Endodermal cell (in vitro differentiated cells): ENCODE measurements around the gene ARHGAP21. TPM values are rescaled to one million over a fixed set of nuclear protein-coding genes. Genes with fewer than 3 reads are reported as not detected.

ENCODE experiments used
- DNase-seq: peaks from one replicate; pipeline ENCODE4 v3.0.0-alpha.2; 2017
- H3K27ac ChIP-seq: 2 replicates; pipeline ENCODE4 v1.5.1; 2013; ENCODE audit warnings: mild to moderate bottlenecking, low read depth, low read length, moderate library complexity
- H3K27me3 ChIP-seq: 2 replicates; pipeline ENCODE4 v1.6.1; 2013; ENCODE audit warnings: mild to moderate bottlenecking, low read length, moderate library complexity; ENCODE audit not compliant: insufficient read depth, control insufficient read depth, poor library complexity, severe bottlenecking
- H3K36me3 ChIP-seq: 2 replicates; pipeline ENCODE4 v1.7.0; 2013; ENCODE audit warnings: mild to moderate bottlenecking, low read length, moderate library complexity; ENCODE audit not compliant: control insufficient read depth, insufficient read depth
- H3K4me1 ChIP-seq: one replicate; pipeline ENCODE4 v1.7.0; 2013; ENCODE audit warnings: low read length; ENCODE audit not compliant: control insufficient read depth, insufficient read depth
- H3K4me3 ChIP-seq: 2 replicates; pipeline ENCODE4 v1.5.1; 2013; ENCODE audit warnings: mild to moderate bottlenecking, low read length, moderate library complexity
- H3K9ac ChIP-seq: 2 replicates; pipeline ENCODE4 v1.6.1; 2013; ENCODE audit warnings: mild to moderate bottlenecking, low read length, moderate library complexity; ENCODE audit not compliant: poor library complexity, severe bottlenecking; ENCODE audit errors: extremely low read depth
- H3K9me3 ChIP-seq: 2 replicates; pipeline ENCODE4 v1.6.1; 2013; ENCODE audit warnings: mild to moderate bottlenecking, low read length, moderate library complexity; ENCODE audit not compliant: control insufficient read depth
- H3K27ac Mint-ChIP-seq: 2 replicates; pipeline ENCODE4 v1.8.0; 2020; ENCODE audit warnings: mixed read lengths
- H3K27me3 Mint-ChIP-seq: 2 replicates; pipeline ENCODE4 v1.8.0; 2021; ENCODE audit warnings: mild to moderate bottlenecking, mixed read lengths; ENCODE audit not compliant: insufficient read depth
- H3K36me3 Mint-ChIP-seq: 2 replicates; pipeline ENCODE4 v1.8.0; 2020; ENCODE audit warnings: low read depth, mixed read lengths
- H3K4me1 Mint-ChIP-seq: 2 replicates; pipeline ENCODE4 v1.8.0; 2020; ENCODE audit warnings: mixed read lengths
- H3K4me3 Mint-ChIP-seq: 2 replicates; pipeline ENCODE4 v1.8.0; 2020; ENCODE audit warnings: mild to moderate bottlenecking, moderate library complexity, mixed read lengths
- H3K9me3 Mint-ChIP-seq: 2 replicates; pipeline ENCODE4 v1.8.0; 2020; ENCODE audit warnings: mild to moderate bottlenecking, mixed read lengths
- CTCF ChIP-seq: fragments of 200-600 bp; sonication (generic); conservative IDR thresholded peaks from 2 replicates; pipeline ENCODE4 v1.5.0; 2021; ENCODE audit warnings: antibody characterized with exemption, mild to moderate bottlenecking
- WGBS, 2 experiments: methylation state at CpG; one replicate each; pipeline versions ENCODE4 v1.1.5 to v1.1.7; 2013; ENCODE audit warnings: missing lambda C conversion rate in 2 of 2, mixed read lengths in 1 of 2; ENCODE audit not compliant: insufficient coverage in 1 of 2, insufficient read length in 1 of 2; 5-methylcytosine and 5-hydroxymethylcytosine counted together
- total RNA-seq, 2 donors: library from RNA; stranded (reverse); fragmentation: NEBNext Ultra II Directional in 1 of 2; extraction: Animal tissue kit (Norgen Biotek cat#: 25700) in 1 of 2; gene quantifications; 2 replicates in 1 of 2; 3 replicates in 1 of 2; pipeline ENCODE4 v1.2.1, GENCODE V29; 2021

Gene ARHGAP21
- total RNA-seq, 2 donors from 2014 or later, result 51.6 to 69.7 TPM

- H3K4me3 ChIP-seq, result no peak overlapping the region
- H3K9me3 ChIP-seq, result no peaks in the 10 kb centered on the region
- no peaks in the 10 kb centered on the region for H3K27me3 Mint-ChIP-seq
- H3K9me3 Mint-ChIP-seq, result peaks cover 15% of the 10 kb centered on the region
- H3K36me3 ChIP-seq, result peaks cover 5% of the 10 kb centered on the region
- no peak for DNase-seq
- no peaks in the 10 kb centered on the region for H3K27me3 ChIP-seq
- WGBS, 2 experiments, result 80 to 95% methylated on average over 2 to 4 of the region's 4 CpGs
- H3K27ac Mint-ChIP-seq, result no peak overlapping the region
- H3K4me1 Mint-ChIP-seq, result no peaks in the 10 kb centered on the region
- no peak overlapping the region for H3K27ac ChIP-seq
- H3K36me3 Mint-ChIP-seq, result peaks cover 14% of the 10 kb centered on the region
- no peak overlapping the region for H3K4me3 Mint-ChIP-seq
- H3K4me1 ChIP-seq, result no peaks in the 10 kb centered on the region
- no peak overlapping the region for H3K9ac ChIP-seq
- TF ChIP-seq CTCF, result no peak
Measured at GRCh38 chr10:24652381-24652957, 71.2 kb downstream of the ARHGAP21 start.

GRCh38 chr10:24651923-24652322 lies 71.8 kb downstream of the ARHGAP21 start:
- Mint-ChIP-seq H3K9me3 (peaks cover 14% of the 10 kb centered on the region), H3K4me1 (no peaks in the 10 kb centered on the region), H3K27me3 (no peaks in the 10 kb centered on the region), H3K27ac (no peak overlapping the region), H3K4me3 (no peak overlapping the region), H3K36me3 (peaks cover 15% of the 10 kb centered on the region)
- no peak for DNase-seq
- 94% methylated on average over 2 of the region's 2 CpGs; no CpG with 5 or more reads in 1 of the 2 experiments for WGBS, 2 experiments
- Histone ChIP-seq H3K36me3 (peaks cover 5% of the 10 kb centered on the region), H3K4me1 (no peaks in the 10 kb centered on the region), H3K27me3 (no peaks in the 10 kb centered on the region), H3K4me3 (no peak overlapping the region), H3K9me3 (no peaks in the 10 kb centered on the region), H3K9ac (no peak overlapping the region), H3K27ac (no peak overlapping the region)
- no peak for TF ChIP-seq CTCF

DNA sequence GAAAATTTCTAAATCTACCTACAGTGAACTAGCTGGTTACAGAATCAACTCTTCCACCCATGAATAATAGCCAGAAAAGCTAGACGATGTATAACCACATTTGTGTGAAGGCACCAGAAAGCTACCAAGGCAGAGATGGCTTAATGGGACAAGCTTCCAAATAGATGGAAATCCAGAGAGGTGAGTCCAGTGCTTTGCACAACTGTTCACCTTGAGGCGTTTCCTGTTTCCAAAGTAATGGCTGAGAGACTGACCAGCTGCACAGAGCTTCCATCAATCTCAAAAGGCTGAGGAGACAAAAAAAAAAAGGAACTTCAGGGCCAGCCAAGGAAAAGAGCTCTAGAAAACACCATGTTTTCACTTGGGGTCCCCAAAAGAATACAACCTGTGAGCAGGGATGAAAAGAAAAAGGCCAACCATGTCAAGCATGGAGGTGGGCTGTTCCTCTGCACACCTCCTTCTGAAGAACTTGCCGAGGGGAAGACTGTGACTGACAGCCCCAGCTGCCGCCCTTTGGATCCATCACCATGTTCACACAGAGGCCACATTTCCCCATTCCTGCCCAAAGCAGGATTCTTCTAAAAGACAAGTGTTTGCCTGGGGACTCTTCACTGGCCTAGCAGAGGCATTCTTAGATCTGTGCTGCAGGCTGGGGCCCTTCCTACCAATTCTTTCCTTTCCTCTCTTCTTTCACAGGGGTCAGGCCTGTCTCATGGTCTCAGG lies 72.9 kb downstream of the ARHGAP21 start:
- Histone ChIP-seq H3K36me3 (peaks cover 5% of the 10 kb centered on the region), H3K27me3 (no peaks in the 10 kb centered on the region), H3K9me3 (no peaks in the 10 kb centered on the region), H3K4me1 (no peaks in the 10 kb centered on the region), H3K9ac (no peak overlapping the region), H3K4me3 (no peak overlapping the region), H3K27ac (no peak overlapping the region)
- no peak for TF ChIP-seq CTCF
- H3K27ac Mint-ChIP-seq, result no peak overlapping the region
- DNase-seq, result no peak
- peaks cover 16% of the 10 kb centered on the region for H3K36me3 Mint-ChIP-seq
- H3K27me3 Mint-ChIP-seq, result no peaks in the 10 kb centered on the region
- H3K4me3 Mint-ChIP-seq, result no peak overlapping the region
- 94 to 96% methylated on average over 2 to 4 of the region's 4 CpGs for WGBS, 2 experiments
- peaks cover 14% of the 10 kb centered on the region for H3K9me3 Mint-ChIP-seq
- H3K4me1 Mint-ChIP-seq, result no peaks in the 10 kb centered on the region
